VCaP (cell line): Measurements from ENCODE around the gene GOLT1B.

ENCODE experiments used
- H3K27ac ChIP-seq: fragments of 450-650 bp; 2 replicates; pipeline ENCODE4 v1.5.1; 2017
- CTCF ChIP-seq: fragments of 450-650 bp; conservative IDR thresholded peaks from 2 replicates; pipeline ENCODE4 v1.5.1; 2017; ENCODE audit warnings: mild to moderate bottlenecking, moderate library complexity

Gene GOLT1B

GRCh38 chr12:21521541-21521940, 20.0 kb downstream of the GOLT1B start:
- TF ChIP-seq CTCF: no peak
- no peak overlapping the region for H3K27ac ChIP-seq

DNA sequence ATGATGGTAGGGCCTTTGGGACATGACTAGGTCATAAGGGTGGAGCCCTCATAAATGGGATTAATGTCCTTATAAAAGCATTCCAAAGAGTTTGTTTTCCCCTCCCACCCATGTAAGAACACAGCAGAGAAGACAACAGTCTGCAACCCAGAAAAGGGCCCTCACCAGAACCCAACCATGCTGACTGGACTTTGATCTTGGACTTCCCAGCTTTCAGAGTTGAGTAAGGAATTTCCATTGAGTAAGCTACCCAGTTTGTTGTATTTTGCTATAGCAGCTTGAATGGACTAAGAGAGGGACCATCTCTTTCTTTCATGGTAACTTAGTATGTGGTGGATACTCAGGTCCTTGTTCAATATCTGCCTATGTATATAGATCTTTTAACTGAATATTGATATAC, 21.6 kb downstream of the GOLT1B start:
- no peak for TF ChIP-seq CTCF

GRCh38 chr12:21526053-21526452, 24.5 kb downstream of the GOLT1B start, which contains the start of gene SPX:
TSS of gene SPX (plus strand) at chr12:21526296. CDS start at chr12:21526473, 177 bp downstream.
- TF ChIP-seq CTCF: no peak
- no peak within 1 kb of the TSS for H3K27ac ChIP-seq

More for the DNA sequence above, 21.6 kb downstream of the GOLT1B start:
- no peak overlapping the region for H3K27ac ChIP-seq

GRCh38 chr12:21526721-21527345, 25.2 kb downstream of the GOLT1B start:
- H3K27ac ChIP-seq: no peak overlapping the region
- no peak for TF ChIP-seq CTCF

GRCh38 chr12:21527451-21528180, 26.0 kb downstream of the GOLT1B start:
- no peak for TF ChIP-seq CTCF
- H3K27ac ChIP-seq: no peak overlapping the region

DNA sequence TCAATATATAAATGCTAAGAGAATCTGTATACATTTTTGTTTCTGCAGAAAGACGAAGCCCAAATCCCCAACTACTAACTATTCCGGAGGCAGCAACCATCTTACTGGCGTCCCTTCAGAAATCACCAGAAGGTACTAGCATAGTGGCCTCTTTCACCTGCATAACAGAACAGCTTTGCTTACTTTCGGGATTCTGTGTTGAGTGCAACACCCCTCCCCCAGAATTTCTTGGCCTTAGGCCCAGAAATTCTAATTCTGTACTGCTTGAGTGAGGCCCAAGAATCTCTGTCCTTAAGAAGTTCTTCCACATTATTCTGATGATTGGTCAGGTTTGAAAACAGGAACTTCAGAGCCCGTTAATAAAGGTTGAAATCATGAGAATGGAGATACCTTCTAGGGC, 27.4 kb downstream of the GOLT1B start:
- TF ChIP-seq CTCF: no peak

DNA sequence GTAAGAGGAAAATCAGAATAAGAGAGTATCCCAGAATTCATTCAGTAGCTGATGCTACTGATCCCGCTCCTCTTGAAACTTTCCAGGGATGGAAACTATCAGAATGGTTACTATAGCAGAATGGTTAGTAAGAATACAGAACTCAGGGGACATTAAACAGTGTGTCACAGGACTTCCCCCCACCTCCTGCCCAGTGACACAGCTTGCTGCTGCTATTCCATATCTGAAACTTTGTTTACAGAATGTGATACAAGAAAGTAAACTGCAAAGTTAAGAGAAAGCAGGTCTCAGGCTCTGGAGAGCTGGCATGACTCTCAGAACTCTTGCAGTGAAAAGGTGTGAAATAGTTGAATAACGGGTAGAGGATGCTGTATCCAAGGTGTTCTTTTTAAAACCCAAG, 27.9 kb downstream of the GOLT1B start:
- no peak for TF ChIP-seq CTCF
- H3K27ac ChIP-seq: no peak overlapping the region

More for the DNA sequence above, 27.4 kb downstream of the GOLT1B start:
- no peak overlapping the region for H3K27ac ChIP-seq
